NCI-H460 (cell line): Measurements from ENCODE around the gene UBR4. TPM values are rescaled to one million over a fixed set of nuclear protein-coding genes. Genes with fewer than 3 reads are reported as not detected.

Experiments
- DNase-seq: peaks from one replicate; pipeline ENCODE4 v3.0.0-alpha.2; 2016; ENCODE audit warnings: low read depth; ENCODE audit errors: extremely low read depth
- total RNA-seq: library from RNA; depleted of rRNA; stranded (reverse); fragments of >200 nt; shearing (Covaris generic); gene quantifications from 2 replicates; pipeline ENCODE4 v1.2.3, GENCODE V29; 2014

Gene UBR4
- total RNA-seq, 1 experiment from 2014 or later: 210 TPM

DNA sequence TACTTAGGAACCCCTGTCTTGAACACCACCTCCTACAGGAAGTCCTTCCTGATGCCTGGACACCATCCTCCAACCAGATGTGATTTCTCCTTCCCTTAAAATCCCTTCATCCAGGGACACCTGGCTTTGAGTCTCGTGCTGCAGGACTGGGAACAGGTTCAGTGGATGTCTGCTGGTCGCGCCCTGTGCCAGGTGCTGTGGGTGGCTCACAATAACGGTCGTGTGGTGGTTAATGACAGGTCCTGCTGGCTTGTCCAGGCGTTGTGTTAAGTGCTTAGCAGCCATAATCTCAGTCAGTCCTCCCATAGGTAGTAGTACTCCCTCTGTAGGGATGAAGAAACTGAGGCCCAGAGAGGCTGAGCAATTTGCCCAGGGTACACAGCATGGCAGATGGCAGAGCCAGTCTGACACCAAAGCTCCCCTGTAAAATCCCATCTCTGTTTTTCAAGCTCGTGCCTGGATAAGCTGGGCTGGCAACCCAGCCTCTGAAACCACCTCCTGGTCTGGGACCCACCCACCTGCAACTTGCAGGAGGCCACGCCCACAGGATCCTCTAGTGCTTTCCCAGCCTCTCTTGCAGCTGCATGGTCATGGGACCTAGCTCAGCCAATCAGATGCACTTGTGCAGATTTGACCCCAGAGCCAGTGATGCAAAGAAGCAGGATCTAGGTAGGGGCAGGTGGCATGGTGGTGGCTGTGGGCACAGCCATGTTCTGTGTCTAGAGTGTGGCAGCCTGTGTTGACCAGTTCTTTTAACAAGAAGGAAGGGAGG is 147.6 kb downstream of the UBR4 start:
- no peak for DNase-seq

DNA sequence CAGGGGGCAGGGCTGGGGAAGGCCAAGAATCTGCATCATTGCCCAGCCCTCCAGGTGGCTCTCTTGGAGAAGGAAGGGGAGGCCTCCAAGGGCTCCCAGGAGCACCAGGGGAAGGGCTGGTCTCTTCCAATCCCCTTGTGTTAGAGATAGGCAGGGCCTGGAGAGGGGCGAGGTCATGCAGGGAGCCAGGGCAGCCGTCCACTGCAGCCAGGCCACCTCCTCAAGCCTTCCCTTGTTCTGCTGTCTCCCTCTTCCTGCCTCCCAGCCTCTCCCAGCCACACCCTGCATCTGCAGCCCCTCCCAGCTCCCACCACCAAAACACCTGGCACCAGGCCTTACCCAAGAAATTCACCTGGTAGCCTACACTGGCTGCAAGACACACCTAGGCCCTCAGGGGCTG is 148.3 kb downstream of the UBR4 start:
- DNase-seq: no peak

DNA sequence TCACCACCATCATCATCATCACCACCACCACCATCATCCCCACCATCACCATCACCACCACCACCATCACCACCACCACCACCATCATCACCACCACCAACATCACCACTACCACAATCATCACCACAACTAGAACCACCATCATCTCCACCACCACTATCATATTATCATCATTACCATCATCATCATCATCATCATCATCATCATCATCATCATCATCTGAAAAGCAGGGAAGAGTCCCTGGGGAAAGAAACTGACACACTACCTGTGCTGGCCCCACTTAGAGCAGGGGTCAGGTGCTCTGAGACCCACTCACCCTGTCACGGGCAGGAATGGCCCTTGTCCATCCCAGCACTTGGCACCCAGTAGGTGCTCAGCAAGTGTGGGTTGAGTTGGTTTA is 148.7 kb downstream of the UBR4 start:
- DNase-seq: no peak

DNA sequence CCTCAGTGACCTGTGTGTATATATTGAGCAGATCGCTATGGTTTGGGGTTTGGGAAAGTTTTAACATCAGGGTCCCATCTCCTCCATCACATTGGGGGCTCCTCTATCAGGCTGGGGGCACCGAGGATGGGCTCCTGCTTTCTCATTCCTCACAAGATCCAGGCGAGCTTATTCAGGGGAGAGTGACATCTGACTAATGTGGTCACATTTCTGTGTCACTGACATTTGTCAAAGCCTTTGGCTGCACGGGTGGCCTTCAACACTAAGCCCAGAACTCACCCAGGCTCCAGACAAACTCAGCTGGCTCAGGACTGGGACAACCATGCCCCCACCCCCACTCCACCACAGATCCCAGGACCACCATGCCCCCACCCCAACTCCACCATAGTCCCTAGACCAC is 150.3 kb downstream of the UBR4 start:
- DNase-seq: no peak

DNA sequence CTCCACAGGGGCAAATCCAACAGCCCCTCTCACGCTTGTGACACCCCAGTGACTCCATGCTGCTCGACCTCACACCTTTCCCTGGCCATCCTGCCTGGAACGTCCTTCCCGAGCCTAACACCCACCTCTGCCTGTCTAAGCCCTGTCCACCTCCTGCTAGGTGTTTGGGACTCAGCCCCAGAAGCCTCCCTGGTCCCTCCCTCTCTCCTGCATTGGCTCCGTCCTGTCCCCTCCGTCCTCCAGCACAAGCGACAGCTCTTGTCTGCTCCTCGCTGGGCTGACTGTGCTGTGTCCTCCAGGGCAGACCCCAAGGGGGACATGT is 151.6 kb downstream of the UBR4 start:
- no peak for DNase-seq

GRCh38 chr1:19057784-19058475 is 152.1 kb downstream of the UBR4 start:
- DNase-seq: no peak

DNA sequence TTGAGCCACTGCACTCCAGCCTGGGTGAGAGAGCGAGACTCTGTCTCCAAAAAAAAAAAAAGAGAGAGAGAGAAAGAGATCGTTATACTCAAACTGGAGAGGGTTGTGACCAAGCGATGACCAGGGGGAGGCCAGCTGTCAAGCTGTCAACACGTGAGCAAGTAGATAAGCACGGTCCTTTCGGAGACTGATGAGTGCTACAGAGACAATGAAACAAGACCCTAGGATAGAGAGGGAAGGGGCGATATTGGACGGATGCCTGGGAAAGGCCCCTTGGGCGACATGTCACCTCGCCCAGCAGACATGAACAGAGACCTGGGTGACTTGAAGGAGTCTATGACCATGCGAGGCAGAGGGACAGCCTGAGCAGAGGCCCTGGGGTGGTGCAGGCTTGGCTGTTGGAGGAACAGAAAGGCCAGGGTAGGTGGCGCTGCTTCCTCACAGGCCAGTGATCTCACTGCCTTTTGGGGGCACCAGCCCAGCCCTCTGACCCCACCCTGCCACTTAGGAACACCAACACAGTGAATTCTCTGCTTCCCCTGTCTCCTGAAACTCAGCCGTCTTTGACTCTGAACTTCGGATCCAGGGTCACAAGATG is 152.8 kb downstream of the UBR4 start:
- DNase-seq: no peak

DNA sequence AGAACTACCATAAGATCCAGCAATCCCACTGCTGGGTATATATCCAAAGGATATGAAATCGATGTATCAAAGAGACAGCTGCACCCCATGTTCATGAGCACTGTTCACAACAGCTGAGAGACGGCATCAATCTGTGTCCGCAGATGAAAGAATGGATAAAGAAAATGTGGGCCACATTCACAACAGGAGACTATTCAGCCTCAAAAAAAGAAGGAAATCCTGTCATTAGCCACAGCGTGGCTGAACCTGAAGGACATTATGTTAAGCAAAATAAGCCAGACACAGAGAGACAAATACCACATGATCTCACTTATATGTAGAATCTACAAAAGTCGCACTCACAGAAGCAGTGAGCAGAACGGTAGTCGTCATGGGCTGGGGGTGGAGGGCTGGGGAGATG is 154.4 kb downstream of the UBR4 start:
- no peak for DNase-seq

DNA sequence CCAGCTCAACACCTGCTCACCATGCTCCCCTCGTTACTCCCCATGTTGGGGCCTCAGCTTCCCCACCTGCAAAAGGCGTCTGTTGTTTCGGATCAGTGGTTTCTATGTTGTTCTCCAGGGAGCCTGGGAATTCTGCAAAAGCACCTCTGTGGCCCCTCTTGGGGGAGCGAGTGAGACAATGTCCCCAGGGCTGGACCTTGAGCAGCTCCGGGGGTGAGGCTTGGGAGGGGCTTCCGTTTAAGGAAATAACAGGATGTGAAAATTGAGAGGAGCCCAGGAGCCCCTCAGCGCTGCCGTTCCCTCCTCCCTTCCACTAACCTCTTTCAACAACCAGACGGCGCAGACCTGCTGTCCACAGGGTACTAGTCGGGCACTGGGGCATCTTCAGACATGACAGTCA is 155.1 kb downstream of the UBR4 start:
- no peak for DNase-seq

DNA sequence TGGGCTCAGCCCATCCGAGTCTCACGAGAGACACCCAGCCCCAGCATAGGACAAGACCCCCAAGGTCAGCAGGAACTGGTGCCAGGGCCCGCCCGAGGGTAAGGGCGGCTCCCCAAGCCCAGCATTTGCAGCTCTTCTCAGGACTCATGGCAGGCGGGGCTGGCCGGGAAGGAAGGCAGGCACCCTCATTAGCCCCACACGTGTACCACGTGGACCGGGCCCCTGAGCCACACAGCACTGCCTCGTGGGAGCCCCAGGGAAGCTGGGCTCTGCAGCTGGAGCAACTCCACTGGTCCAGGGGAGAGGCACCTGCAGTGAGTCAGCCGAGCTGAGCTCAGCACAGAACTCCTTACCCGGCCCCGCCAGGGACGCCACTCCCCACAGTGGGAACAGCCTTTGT is 155.8 kb downstream of the UBR4 start:
- no peak for DNase-seq

GRCh38 chr1:19053486-19053885 is 156.6 kb downstream of the UBR4 start:
- DNase-seq: no peak

GRCh38 chr1:19049798-19050197 is 160.3 kb downstream of the UBR4 start:
- no peak for DNase-seq

DNA sequence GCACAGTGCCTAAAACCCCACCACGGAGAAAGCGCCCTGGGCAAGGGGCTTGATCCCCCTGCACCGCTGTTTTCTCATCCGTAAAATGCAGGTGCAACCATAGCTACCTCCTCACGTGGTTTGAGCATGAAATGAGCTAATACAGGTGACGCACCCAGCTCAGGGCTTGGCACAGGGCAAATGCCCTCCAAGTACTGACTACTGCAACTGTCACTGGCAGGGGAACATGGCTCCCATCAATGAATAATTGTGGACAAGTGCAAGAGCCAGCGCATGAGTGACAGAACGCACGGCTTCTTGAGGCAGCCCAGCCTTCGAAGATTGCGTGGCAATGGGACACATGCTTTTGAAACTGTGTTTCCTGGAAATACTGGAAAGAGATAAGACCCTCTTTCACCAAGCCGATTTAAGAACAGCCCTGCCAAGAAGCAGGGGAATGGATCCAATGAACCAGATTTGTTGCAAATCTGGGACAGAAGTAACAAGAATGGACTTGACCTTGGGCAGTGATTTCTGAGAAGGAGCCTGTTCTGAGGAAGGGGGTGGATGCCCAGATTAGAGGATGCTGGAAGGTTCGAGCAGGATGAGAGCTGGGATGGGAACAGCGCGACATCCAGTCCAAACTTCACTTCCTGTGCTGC is 160.8 kb downstream of the UBR4 start:
- no peak for DNase-seq

DNA sequence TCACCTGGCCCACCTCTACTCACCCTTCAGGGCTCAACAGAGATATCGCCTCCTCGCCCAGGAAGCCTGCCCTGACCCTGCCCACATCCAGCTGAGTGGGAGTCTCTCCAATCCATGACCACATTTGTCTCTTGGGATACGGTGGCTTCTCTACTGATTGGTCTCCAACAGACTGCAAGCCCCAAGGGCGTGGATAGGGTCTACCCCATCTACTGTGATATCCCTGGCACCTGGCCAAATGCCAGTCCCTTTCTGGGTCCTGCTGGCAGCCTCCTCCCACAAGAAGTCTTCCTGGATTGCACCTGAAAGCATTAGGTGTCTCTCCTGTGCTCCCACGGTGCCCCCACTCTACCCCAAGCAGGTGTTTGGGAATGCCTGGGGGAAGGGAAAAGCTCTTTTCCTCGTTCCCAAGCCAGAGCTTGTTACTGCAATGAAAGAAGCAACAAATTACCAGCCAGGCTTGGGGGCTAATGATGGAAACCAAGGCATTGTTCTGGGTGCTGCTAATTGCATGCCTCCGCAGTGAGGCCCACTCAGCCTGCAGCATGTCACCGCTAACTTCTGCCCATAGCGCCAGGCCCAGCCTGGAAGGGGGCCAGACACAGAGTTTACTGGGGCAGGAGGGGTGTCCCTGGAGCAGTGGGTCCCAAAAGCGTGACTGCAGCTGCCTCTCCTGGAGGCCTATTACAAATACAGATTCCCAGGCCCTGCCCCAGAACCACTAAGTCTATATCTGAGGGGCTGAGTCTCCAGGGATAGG is 162.9 kb downstream of the UBR4 start:
- no peak for DNase-seq

DNA sequence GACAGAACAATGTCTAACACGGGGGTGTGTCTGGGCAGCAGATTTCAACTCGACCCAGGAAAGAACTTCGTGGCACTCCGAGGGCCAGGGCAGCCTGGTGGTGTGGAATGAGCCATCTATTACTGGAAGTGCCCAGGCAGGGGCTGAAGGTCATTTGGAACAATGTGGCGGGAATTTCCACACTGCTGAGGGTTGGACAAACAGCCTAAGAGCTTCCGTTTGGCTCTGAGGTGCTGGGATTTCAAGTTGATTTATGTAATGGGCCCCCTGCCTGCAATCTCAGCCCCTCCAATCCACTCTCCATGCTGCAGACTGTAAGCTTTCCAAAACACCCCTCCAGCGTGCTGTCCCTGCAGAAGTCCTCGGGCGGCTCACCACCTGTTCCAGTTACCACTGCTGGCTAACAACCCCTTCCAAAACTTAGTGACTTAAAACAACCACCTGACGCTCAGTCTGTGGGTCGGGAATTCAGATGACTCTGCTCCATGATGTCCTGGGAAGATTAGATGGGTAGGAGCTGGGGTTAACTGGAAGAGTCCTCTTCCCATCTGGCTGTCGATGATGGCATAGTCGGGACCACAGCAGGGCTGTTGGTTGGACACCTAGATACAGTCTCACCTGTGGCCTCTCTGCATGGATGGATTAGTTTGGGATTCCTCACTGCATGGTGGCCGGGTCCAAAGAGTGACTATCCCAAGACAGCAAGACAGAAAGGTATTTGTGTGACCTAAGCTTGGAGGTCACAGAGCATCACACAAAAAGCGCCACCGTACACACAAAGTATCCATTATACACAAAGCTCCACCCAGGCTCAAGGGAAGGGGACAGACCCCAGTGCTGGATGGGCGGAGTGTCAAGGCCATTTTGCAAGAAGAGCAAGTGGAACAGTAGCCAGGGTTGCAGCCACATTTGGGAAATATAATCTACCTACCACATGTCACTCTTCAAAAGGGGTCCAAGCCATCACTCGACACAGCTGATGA is 163.9 kb downstream of the UBR4 start:
- no peak for DNase-seq

- DNase-seq: no peak
These were observed 164.9 kb downstream of the UBR4 start for GRCh38 chr1:19044975-19045831.

DNA sequence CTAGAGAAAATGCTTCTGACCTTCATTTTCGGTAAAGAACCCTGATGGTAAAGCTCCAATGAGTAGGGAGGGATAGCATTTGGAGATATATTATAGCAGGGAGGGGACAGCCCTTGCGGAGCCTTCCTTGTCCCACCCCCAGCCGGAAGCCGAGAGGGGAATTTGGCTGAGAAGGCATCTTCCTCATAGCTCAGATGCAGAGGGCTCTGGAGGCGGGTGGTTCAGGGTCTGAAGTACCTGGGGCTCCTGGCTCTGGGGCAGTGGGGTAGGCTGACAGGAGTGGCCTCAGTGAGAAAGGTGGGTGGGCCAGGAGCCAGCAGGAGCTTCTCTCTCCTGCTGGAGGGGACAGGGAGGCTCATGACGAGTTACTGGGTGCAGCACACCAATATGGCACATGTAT is 165.6 kb downstream of the UBR4 start:
- no peak for DNase-seq

DNA sequence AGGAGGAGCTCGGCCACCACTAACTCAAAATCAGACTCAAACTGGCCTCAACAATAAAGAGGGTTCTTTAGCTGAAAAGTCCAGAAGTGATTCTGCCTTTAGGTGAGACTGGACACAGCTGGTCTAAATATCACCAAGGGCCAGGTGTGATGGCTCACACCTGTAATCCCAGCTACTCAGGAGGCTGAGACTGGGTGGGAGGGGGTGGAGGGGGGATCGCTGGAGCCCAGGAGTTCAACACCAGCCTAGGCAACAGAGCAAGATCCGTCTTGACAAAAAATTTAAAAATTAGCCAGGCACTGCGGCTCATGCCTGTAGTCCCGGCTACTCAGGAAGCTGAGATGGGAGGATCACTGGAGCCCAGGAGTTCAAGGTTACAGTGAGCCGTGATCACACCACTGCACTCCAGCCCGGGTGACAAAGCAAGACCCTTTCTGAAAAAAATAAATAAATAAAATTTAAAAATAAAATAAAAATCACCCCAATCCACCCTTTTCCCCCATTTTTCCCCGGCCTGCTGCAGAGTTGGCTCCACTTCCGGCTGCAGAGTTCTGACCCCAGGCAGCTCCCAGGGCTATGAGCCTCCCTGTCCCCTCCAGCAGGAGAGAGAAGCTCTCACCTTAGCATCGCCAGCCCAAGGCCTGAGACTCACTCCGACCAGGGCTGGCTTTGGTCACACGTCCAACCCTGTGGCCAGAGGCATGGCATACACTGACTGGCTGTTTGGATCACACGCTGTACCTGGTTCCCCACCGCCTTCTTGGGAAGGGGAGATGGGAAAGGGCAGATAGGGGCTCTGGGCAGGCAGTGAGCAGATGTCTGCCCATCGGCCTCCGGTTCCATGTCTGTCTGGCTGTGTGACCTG is 166.3 kb downstream of the UBR4 start:
- no peak for DNase-seq
